Activated gamma-delta T cell (primary cell): ENCODE measurements around the gene TPRG1.

Experiments used
- DNase-seq: peaks from one replicate; lab custom pipeline; 2025; lab: John Stamatoyannopoulos, UW

The TPRG1 gene

GRCh38 chr3:189278221-189278620 lies 106.5 kb downstream of the TPRG1 start:
- DNase-seq: no peak

GRCh38 chr3:189282189-189282588 lies 110.4 kb downstream of the TPRG1 start:
- no peak for DNase-seq

GRCh38 chr3:189282741-189283140 lies 111.0 kb downstream of the TPRG1 start:
- no peak for DNase-seq

- no peak for DNase-seq
Observed at GRCh38 chr3:189286188-189286587, 114.4 kb downstream of the TPRG1 start.

- DNase-seq: no peak
Observed at GRCh38 chr3:189286916-189287315, 115.1 kb downstream of the TPRG1 start.

GRCh38 chr3:189288348-189289235 lies 116.8 kb downstream of the TPRG1 start:
- DNase-seq: no peak

GRCh38 chr3:189289251-189289650 lies 117.5 kb downstream of the TPRG1 start:
- DNase-seq: no peak

- no peak for DNase-seq
Observed at GRCh38 chr3:189292667-189293484, 121.1 kb downstream of the TPRG1 start.

- DNase-seq: no peak
Observed at GRCh38 chr3:189294649-189295048, 122.9 kb downstream of the TPRG1 start.

- DNase-seq: no peak
Observed at GRCh38 chr3:189295089-189295488, 123.3 kb downstream of the TPRG1 start.

GRCh38 chr3:189297932-189298331 lies 126.2 kb downstream of the TPRG1 start:
- DNase-seq: no peak

- DNase-seq: no peak
Observed at GRCh38 chr3:189298469-189299375, 127.0 kb downstream of the TPRG1 start.

GRCh38 chr3:189300345-189300744 lies 128.6 kb downstream of the TPRG1 start:
- no peak for DNase-seq

GRCh38 chr3:189301479-189301878 lies 129.7 kb downstream of the TPRG1 start:
- no peak for DNase-seq

GRCh38 chr3:189303584-189303983 lies 131.8 kb downstream of the TPRG1 start:
- DNase-seq: no peak

- no peak for DNase-seq
Observed at GRCh38 chr3:189304465-189305351, 132.9 kb downstream of the TPRG1 start.

GRCh38 chr3:189305412-189305811 lies 133.6 kb downstream of the TPRG1 start:
- no peak for DNase-seq

- DNase-seq: no peak
Observed at GRCh38 chr3:189307963-189308362, 136.2 kb downstream of the TPRG1 start.

- DNase-seq: no peak
Observed at GRCh38 chr3:189308608-189309007, 136.8 kb downstream of the TPRG1 start.

GRCh38 chr3:189309400-189309975 lies 137.7 kb downstream of the TPRG1 start:
- DNase-seq: no peak
